ENCODE results near the gene B3GALT4.

B3GALT4 gene

GRCh38 chr6:33314515-33314942 lies 37.6 kb downstream of the B3GALT4 start:
- FAIRE-seq (peak; percentile 65), DNase-seq (ENCODE audit: low spot score) (peak; percentile 36)

DNA sequence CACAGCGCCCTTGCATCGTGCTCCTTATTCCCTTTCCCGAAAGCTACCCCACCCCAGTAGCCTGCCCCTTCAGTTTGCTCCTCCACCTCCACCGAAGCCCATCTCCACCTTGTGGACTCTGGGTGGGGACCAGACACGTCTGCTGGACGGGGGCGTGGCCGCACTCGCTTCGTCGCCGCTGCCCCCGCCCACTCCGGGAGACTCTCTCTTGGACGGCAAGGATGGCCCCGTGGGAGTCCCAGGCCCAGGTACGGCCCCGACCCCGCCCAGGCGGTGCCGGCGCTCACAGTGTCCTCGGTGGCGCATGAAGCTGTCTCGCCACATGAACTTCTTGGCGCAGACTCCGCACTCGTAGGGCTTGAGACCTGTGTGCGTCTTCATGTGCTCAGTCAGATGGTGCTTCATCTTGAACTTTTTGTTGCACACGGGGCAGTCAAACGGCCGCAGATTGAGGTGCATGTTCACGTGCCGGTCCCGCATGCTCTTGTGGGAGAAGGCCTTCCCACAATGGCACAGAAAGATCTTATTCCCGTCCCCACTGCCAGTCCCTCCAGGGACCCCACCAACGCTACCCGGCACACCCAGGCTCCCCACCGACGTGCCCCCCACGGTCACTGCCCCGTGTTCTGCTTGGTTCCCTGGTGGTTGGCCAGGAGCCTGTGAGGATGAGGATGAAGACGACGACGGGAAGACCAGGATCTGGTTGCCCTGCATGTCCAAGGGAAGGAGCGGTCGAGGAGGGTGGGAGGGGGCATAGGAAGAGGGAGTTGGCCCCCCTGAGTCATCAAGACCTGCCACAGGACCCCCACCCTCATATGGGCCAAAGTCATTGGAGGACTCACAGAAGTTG lies 38.2 kb downstream of the B3GALT4 start:
- no peak for FAIRE-seq
- DNase-seq (ENCODE audit: low spot score) = no peak

GRCh38 chr6:33315793-33316602 lies 39.1 kb downstream of the B3GALT4 start:
- FAIRE-seq = no peak
- no peak for DNase-seq (ENCODE audit: low spot score)

DNA sequence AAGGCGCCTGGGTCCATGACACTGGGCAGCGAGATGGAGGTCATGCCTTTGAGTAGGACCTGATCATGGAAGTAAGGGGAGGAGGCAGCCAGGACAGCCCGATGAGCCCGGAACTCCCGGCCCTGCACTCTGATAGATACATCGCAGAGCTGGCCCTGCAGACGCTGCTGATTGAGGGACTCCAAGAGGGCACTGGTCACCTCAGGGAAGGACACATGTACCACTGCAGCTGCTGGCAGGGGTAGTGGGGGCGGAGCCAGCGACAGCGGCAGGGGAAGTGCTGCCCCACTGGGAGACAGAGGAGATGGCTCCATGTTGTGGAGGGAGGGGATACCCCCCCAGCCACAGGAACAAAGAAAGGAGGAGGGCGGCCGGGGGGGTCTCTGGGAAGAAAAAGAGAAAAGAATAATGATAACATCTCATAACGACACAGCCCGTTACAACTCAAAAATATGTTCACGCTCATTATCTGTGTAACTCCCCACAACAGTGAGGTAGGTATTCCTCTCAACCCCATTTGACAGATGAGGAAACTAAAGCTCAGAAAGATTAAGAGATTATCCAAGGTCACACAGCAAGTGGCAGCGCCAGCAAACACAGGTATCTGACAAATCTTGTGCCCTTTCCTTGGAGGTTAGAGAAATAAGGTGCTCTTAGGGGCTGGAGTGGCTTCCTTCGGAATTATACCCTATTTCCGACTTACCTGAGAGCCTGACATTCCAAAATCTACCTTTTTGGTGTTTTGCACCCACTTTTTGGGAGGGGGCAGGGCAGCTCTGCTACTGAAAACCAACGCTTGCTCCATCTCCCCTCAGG lies 39.9 kb downstream of the B3GALT4 start:
- no peak for DNase-seq (ENCODE audit: low spot score)
- FAIRE-seq = no peak

GRCh38 chr6:33317419-33317668 lies 40.4 kb downstream of the B3GALT4 start:
- DNase-seq (ENCODE audit: low spot score) (no peak), FAIRE-seq (no peak)

DNA sequence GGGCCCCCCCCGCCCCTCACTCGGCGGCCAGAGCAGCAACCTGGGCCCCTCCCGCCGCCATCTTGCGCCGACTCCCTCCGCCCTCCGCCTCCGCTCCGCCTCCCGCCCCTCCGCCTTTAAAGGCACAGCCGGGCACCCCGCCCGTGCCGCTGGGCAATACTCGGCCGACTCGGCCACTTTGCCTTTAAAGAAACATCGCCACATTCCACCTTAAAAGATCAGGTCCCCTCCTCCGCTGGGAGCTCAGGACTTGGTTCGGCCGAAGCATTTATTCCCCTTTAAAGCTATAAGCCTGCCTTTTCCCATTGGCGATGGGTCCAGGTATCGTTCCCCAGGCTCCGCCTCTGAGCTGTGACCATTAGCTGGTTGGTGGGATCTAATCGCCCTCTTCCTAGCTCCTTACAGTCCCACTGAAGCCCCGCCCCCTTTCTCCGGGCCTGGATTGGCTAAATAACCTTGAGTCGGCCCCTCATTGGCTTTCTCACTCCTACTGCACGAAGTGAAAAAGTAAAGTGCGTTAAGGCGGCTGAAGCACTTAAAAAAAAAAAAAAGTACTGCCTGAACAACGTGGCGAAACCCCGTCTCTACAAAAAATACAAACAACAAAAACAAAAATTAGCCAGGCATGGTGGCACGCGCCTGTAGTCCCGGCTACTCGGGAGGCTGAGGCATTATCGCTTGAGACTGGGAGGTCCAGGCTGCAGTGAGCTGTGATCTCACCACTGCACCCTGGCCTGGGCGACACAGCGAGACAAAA lies 40.9 kb downstream of the B3GALT4 start, which contains the start of gene ZBTB22:
Gene ZBTB22, minus strand, starts transcription at position 76 of the 757 bp plus-strand sequence. CDS start 828 bp downstream, outside the sequence.
- FAIRE-seq = no peak
- peak; percentile 92 for DNase-seq (ENCODE audit: low spot score)

GRCh38 chr6:33318426-33319073 lies 41.6 kb downstream of the B3GALT4 start:
- DNase-seq (ENCODE audit: low spot score) (no peak), FAIRE-seq (no peak)

- FAIRE-seq (no peak), DNase-seq (ENCODE audit: low spot score) (no peak)
Observed at GRCh38 chr6:33319939-33320314, 43.0 kb downstream of the B3GALT4 start.

- FAIRE-seq (no peak), DNase-seq (ENCODE audit: low spot score) (no peak)
Observed at GRCh38 chr6:33320315-33321181, 43.6 kb downstream of the B3GALT4 start.

- DNase-seq (ENCODE audit: low spot score) = no peak
- FAIRE-seq = no peak
Observed at GRCh38 chr6:33321227-33321626, 44.3 kb downstream of the B3GALT4 start.

GRCh38 chr6:33323623-33323948 lies 46.7 kb downstream of the B3GALT4 start:
- no peak for FAIRE-seq
- no peak for DNase-seq (ENCODE audit: low spot score)

GRCh38 chr6:33324125-33324524 lies 47.2 kb downstream of the B3GALT4 start:
- DNase-seq (ENCODE audit: low spot score) (no peak), FAIRE-seq (no peak)
